DND-41 (cell line): ENCODE measurements around the gene DSCAM.

Experiments used
- EZH2 ChIP-seq: IDR thresholded peaks from 3 replicates; pipeline ENCODE4 v1.6.1; 2012; ENCODE audit warnings: borderline replicate concordance, low read depth, mild to moderate bottlenecking, moderate library complexity, low read length, inconsistent platforms; ENCODE audit not compliant: severe bottlenecking
- TF ChIP-seq, protein P1 (sequence below): IDR thresholded peaks from 2 replicates; pipeline ENCODE4 v1.5.1; 2012; ENCODE audit warnings: borderline replicate concordance, low read length, moderate library complexity, mild to moderate bottlenecking; ENCODE audit not compliant: poor library complexity, severe bottlenecking; ENCODE audit errors: extremely low read depth

DNA sequence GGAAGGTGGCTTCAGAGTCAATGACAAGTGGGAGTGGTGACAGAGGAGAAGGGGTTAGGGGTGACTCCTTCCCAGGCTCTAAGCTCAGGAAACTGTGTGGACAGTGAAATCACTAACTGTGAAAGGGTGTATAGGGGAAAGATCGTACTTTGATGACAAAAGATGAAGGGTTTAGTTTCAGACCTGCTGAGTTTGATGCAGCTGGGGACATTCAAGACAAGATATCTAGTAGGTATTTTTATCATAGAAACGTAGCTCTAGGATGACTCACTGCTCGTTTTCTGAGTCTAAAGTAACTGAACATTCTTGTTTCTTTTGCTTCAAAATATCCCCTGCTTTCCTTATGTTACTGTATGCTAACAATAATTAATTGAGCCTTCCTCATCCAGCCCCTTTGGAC, 830.7 kb downstream of the DSCAM start:
- TF ChIP-seq, protein P1, sequence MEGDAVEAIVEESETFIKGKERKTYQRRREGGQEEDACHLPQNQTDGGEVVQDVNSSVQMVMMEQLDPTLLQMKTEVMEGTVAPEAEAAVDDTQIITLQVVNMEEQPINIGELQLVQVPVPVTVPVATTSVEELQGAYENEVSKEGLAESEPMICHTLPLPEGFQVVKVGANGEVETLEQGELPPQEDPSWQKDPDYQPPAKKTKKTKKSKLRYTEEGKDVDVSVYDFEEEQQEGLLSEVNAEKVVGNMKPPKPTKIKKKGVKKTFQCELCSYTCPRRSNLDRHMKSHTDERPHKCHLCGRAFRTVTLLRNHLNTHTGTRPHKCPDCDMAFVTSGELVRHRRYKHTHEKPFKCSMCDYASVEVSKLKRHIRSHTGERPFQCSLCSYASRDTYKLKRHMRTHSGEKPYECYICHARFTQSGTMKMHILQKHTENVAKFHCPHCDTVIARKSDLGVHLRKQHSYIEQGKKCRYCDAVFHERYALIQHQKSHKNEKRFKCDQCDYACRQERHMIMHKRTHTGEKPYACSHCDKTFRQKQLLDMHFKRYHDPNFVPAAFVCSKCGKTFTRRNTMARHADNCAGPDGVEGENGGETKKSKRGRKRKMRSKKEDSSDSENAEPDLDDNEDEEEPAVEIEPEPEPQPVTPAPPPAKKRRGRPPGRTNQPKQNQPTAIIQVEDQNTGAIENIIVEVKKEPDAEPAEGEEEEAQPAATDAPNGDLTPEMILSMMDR, result no peak
- TF ChIP-seq EZH2, result no peak
